T-helper 1 cell treated with Interleukin-12 subunit alpha and Interleukin-12 subunit beta and Interleukin-4 antibody, amounts not matched to agents 30 μg/mL and 1 μg/mL, for 36 hours (primary cell): ENCODE data around the gene WFIKKN2.
"Not testable (repeated sequence)": the region's sequence is repeated elsewhere in the genome, so short reads cannot be mapped to it uniquely, and the experiment has no call there.

Experiments used
- H3K27ac Mint-ChIP-seq: one replicate; pipeline ENCODE4 v1.8.0; 2021; ENCODE audit warnings: mild to moderate bottlenecking, mixed read lengths
- H3K27me3 Mint-ChIP-seq: one replicate; pipeline ENCODE4 v1.8.0; 2021; ENCODE audit warnings: low read depth, mixed read lengths
- H3K36me3 Mint-ChIP-seq: one replicate; pipeline ENCODE4 v1.8.0; 2021; ENCODE audit warnings: low read depth, mixed read lengths
- H3K4me1 Mint-ChIP-seq: one replicate; pipeline ENCODE4 v1.8.0; 2021; ENCODE audit warnings: low read depth, mixed read lengths
- H3K4me3 Mint-ChIP-seq: one replicate; pipeline ENCODE4 v1.8.0; 2021; ENCODE audit warnings: mild to moderate bottlenecking, moderate library complexity, mixed read lengths
- H3K9me3 Mint-ChIP-seq: one replicate; pipeline ENCODE4 v1.8.0; 2021; ENCODE audit warnings: mixed read lengths

WFIKKN2 gene

DNA sequence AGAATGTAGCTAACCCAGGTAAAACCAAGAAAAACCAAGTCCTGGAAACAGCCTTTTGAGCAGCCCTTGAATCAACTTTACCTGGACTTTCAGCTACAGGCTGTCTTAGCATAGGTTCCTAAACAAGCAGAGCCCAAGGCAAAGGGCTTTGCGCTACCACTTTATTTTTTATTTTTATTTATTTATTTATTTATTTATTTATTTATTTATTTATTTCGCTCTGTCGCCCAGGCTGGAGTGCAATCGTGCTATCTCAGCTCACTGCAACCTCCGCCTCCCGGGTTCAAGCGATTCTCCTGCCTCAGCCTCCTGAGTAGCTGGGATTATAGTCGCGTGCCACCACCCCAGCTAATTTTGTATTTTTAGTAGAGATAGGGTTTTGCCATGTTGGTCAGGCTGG is 41.7 kb downstream of the WFIKKN2 start:
- peaks cover 39% of the 10 kb centered on the region for H3K27me3 Mint-ChIP-seq

GRCh38 chr17:50877838-50878237 is 42.5 kb downstream of the WFIKKN2 start:
- Mint-ChIP-seq H3K27ac (no peak overlapping the region), H3K4me3 (no peak overlapping the region), H3K4me1 (peaks cover 20% of the 10 kb centered on the region), H3K9me3 (peaks cover 4% of the 10 kb centered on the region), H3K36me3 (peaks cover 6% of the 10 kb centered on the region), H3K27me3 (peaks cover 39% of the 10 kb centered on the region)

More for the DNA sequence above, 41.7 kb downstream of the WFIKKN2 start:
- peaks cover 24% of the 10 kb centered on the region for H3K4me1 Mint-ChIP-seq
- not testable (repeated sequence) for H3K36me3 Mint-ChIP-seq, H3K4me3 Mint-ChIP-seq, H3K9me3 Mint-ChIP-seq, H3K27ac Mint-ChIP-seq

- H3K9me3 Mint-ChIP-seq = peaks cover 4% of the 10 kb centered on the region
Observed at GRCh38 chr17:50879086-50879485, 43.7 kb downstream of the WFIKKN2 start.

DNA sequence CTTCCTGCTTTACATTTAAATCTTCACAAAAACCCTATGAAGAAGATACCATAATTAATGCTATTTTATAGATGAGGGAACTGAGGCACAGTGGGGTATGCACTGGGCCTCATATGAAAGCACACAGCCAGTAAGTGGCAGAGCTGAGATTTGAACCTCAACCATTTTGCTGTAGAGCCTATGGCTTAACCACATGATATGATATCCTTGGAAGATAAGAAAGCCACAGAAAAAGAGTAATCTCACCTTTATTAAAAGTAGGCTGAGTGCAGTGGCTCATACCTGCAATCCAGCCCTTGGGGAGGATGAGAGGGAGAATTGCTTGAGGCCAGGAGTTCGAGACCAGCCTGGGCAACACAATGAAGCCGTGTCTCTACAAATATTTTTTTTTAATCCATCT is 45.8 kb downstream of the WFIKKN2 start:
- H3K9me3 Mint-ChIP-seq = peaks cover 4% of the 10 kb centered on the region
- H3K27ac Mint-ChIP-seq = no peak overlapping the region
- no peak overlapping the region for H3K4me3 Mint-ChIP-seq
- H3K4me1 Mint-ChIP-seq = peaks cover 6% of the 10 kb centered on the region
- peaks cover 19% of the 10 kb centered on the region for H3K27me3 Mint-ChIP-seq
- no peaks in the 10 kb centered on the region for H3K36me3 Mint-ChIP-seq

More at GRCh38 chr17:50879086-50879485, 43.7 kb downstream of the WFIKKN2 start:
- no peak overlapping the region for H3K4me3 Mint-ChIP-seq
- H3K36me3 Mint-ChIP-seq = peaks cover 2% of the 10 kb centered on the region
- H3K4me1 Mint-ChIP-seq = peaks cover 11% of the 10 kb centered on the region
- H3K27ac Mint-ChIP-seq = no peak overlapping the region
- H3K27me3 Mint-ChIP-seq = peaks cover 32% of the 10 kb centered on the region

DNA sequence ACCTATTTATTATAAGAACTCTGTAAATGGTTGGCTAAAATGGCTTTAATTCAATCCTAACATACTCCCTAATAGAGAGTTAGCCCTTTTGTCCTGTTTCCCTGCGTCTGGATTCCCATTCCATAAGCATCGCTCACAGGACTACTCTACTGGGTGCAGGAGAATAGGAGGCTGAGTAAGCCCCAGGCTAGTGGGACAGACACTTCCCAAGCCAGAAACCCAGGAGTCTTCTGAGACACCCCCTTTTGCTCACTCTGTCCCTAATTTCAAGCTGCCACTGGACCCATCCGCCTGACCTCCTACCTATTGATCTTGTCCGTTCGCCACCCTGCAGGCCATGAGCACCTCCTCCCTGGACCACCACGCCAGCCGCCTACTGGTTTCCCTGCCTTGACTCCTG is 47.5 kb downstream of the WFIKKN2 start:
- peaks cover 4% of the 10 kb centered on the region for H3K9me3 Mint-ChIP-seq
- no peak overlapping the region for H3K27ac Mint-ChIP-seq
- peaks cover 19% of the 10 kb centered on the region for H3K27me3 Mint-ChIP-seq
- no peaks in the 10 kb centered on the region for H3K36me3 Mint-ChIP-seq
- no peak overlapping the region for H3K4me3 Mint-ChIP-seq
- H3K4me1 Mint-ChIP-seq = peaks cover 17% of the 10 kb centered on the region

DNA sequence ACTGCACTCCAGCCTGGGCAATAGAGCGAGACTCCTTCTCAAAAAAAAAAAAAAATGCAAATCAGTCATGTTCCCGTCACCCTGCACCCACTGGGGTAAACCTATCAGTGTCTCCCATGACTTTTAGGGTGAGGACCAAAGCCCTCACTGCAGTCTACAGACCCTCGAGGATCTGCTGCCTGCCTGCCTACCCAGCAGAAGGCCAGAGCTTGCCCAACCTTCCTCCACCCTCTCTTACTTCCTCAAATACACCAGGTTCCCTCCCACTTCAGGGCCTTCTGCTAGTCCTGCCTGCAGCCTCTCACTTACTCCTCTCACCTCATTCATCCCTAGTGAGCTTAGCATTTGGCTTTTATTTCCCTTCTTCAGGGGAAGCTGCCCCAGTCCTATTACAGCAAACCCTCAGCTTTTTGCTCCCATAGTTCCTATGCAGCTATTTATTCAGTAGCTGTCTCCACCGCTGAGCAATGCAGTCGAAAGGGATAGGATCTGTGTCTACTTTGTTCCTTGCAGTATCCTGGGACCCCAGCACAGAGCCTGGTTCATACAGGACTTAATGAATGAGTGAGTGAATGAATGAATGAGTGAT is 48.6 kb downstream of the WFIKKN2 start:
- H3K9me3 Mint-ChIP-seq = peaks cover 4% of the 10 kb centered on the region

GRCh38 chr17:50884439-50885311 is 49.3 kb downstream of the WFIKKN2 start:
- H3K27me3 Mint-ChIP-seq = peaks cover 10% of the 10 kb centered on the region
- H3K4me1 Mint-ChIP-seq = peaks cover 19% of the 10 kb centered on the region
- H3K27ac Mint-ChIP-seq = no peak overlapping the region
- H3K36me3 Mint-ChIP-seq = peaks cover 1% of the 10 kb centered on the region
- H3K9me3 Mint-ChIP-seq = peaks cover 4% of the 10 kb centered on the region
- no peak overlapping the region for H3K4me3 Mint-ChIP-seq

More for the DNA sequence above, 48.6 kb downstream of the WFIKKN2 start:
- no peak overlapping the region for H3K27ac Mint-ChIP-seq
- no peaks in the 10 kb centered on the region for H3K36me3 Mint-ChIP-seq
- peaks cover 8% of the 10 kb centered on the region for H3K27me3 Mint-ChIP-seq
- no peak overlapping the region for H3K4me3 Mint-ChIP-seq
- peaks cover 19% of the 10 kb centered on the region for H3K4me1 Mint-ChIP-seq

- Mint-ChIP-seq H3K4me1 (peaks cover 15% of the 10 kb centered on the region), H3K27me3 (peaks cover 26% of the 10 kb centered on the region), H3K36me3 (peaks cover 1% of the 10 kb centered on the region), H3K9me3 (no peaks in the 10 kb centered on the region), H3K4me3 (no peak overlapping the region), H3K27ac (no peak overlapping the region)
Observed at GRCh38 chr17:50887705-50888245, 52.4 kb downstream of the WFIKKN2 start.

GRCh38 chr17:50889528-50890118 is 54.2 kb downstream of the WFIKKN2 start:
- Mint-ChIP-seq H3K36me3 (peaks cover 1% of the 10 kb centered on the region), H3K27ac (no peak overlapping the region), H3K4me3 (no peak overlapping the region), H3K27me3 (peaks cover 30% of the 10 kb centered on the region), H3K4me1 (peaks cover 15% of the 10 kb centered on the region), H3K9me3 (no peaks in the 10 kb centered on the region)

DNA sequence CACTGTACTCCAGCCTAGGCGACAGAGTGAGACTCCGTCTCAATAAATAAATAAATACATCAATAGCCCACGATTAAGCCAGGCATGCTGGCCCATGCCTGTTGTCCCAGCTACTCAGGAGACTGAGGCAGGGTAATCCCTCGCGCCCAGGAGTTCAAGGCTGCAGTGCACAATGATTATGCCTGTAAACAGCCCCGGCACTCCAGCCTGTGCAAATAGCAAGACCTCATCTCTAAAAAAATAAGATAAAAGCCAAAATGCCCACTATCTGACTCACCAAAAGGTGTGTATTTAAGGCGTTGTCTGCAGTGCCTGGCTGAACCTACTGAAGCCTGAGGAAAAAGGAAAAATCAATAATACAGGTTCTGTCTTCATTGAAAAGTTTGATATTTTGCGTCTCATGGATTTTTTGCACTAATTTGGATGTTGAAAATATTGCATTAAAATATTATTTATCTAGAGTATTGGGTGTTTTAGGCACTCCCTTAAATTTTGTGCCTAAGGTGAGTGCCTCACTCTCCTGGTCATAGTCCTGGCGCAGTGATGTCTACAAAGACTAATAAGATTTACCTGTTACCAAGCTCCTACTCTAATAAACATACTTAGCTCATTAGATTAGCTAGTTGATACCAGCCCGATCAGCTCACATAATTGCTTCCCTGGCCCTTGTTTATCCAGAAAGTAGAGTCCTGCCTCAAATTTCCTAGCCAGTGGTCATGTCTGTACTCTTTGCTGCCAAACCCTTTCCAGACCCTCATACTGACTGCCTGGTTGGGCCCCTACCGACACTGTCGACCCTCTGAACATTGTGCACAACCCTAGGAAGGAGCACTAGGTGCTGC is 55.5 kb downstream of the WFIKKN2 start:
- H3K4me3 Mint-ChIP-seq = no peak overlapping the region
- peaks cover 15% of the 10 kb centered on the region for H3K4me1 Mint-ChIP-seq
- no peak overlapping the region for H3K27ac Mint-ChIP-seq
- peaks cover 1% of the 10 kb centered on the region for H3K36me3 Mint-ChIP-seq
- peaks cover 34% of the 10 kb centered on the region for H3K27me3 Mint-ChIP-seq
- no peaks in the 10 kb centered on the region for H3K9me3 Mint-ChIP-seq

DNA sequence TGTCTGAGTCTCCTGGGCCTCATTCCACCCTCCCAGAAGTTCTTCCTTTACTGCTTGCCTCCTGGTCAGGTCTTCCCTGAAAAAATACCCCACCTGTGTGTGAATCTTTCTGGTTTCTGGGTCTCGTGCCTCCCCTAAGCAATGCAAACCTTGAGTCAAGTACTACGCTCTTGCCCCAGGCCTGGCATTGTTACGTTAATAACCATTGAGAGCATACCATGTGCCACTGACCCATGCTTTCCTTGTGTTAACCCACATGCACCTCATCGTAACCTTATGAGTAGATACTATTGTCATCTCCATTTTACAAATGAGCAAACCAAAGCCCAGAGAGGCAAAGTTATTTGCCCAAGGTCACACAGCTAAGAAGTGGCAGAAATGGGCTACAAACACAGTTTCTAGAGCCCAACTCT is 56.2 kb downstream of the WFIKKN2 start:
- Mint-ChIP-seq H3K36me3 (peaks cover 1% of the 10 kb centered on the region), H3K27ac (no peak overlapping the region), H3K9me3 (no peaks in the 10 kb centered on the region), H3K4me1 (peaks cover 14% of the 10 kb centered on the region), H3K4me3 (no peak overlapping the region), H3K27me3 (peaks cover 39% of the 10 kb centered on the region)
